ENCODE data around the gene WNT5B.

WNT5B gene

GRCh38 chr12:1628666-1629337, at the start of gene WNT5B:
Gene WNT5B, plus strand, starts transcription at chr12:1629231. Its CDS starts 2,124 bp downstream, at chr12:1631355.
- DNase-seq (ENCODE audit: low spot score): peak; percentile 45

DNA sequence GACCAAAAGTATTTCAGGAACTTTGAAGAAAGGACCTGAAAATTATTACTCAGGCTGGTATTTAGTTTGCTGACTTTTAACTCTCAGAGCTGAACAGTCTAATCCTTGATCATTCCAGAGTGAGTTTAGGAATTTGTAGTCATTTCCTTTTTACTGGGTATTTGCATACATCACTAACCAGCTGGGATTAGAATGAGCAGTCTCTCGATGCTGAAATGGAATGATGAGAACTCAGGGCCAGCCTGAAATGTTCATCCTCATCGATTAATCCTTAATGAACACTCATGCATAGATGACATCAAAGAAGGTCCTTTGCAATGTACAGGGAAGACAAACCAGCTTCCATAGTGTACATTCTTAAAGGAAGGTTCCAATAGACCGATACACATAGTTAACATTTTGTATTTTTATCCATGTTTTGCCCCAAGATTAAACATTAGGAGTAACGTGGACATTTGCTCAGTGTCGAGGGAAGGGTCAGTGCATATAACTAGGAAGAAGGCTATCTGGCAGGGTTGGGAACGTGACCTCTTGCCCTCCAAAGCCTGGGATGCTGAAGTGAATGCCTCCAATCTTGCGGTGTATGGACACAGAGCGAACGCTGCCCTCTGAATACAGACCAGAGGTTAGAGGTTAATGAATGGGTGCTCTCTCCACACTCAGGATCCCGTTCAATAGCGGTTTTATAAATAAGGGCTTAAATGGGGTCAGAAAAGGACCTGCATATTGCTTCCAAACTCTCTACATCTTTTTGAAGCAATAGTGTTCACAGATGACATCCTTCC, 49.2 kb upstream of the WNT5B start:
- DNase-seq (ENCODE audit: low spot score): no peak

DNA sequence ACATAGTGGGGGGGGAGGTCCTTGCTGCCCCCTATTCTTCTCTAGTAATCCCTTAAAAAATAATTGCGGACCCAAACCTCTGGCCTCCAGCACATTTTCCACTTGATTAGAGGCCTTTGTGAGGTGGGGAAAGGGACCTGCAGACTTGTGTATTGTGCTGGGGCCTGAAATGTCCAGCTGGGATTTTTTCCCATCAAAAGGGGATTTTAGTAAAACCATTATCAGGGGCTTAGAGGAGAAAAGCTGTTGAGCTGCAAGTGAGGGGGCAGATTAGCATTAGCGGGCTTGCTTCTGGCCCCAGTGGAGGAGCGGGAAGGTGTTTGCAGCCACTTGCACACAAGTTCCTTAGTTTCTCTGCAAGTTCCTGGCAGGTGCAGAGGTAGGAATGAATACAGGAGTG, 48.5 kb upstream of the WNT5B start:
- DNase-seq (ENCODE audit: low spot score): no peak

DNA sequence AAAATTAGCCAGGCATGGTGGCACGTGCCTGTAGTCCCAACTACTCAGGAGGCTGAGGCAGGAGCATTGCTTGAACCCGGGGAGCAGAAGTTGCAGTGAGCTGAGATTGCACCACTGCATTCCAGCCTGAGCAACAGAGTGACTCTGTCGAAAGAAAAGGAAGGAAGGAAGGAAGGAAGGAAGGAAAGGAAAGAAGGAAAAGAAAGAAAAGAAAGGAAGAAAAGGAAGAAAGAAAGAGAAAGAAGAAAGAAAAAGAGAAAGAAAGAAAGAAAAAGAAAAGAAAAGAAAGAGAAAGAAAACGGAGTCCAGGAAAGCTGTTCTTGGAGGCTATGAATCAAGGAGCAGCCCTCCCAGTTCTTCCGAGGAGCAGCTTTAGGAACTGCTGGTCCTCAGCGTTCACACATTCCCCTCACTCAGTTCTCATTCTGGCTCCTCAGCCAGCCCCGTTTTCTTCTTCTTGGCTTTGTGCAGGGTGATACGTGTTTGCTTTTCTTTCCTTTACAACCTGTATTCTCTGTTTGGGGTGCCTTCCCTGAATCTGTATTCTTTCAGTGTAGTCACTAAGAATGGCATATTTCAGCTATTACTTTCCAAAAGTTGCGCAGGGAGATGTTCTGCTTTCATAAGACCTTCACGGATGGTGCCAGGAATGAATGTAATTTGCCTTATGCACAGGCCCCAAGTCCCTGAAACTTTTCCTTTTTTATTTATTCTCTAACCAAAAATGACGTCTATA, 46.9 kb upstream of the WNT5B start:
- DNase-seq (ENCODE audit: low spot score): no peak

GRCh38 chr12:1582709-1583050, 46.4 kb upstream of the WNT5B start:
- DNase-seq (ENCODE audit: low spot score): no peak

GRCh38 chr12:1583421-1584078, 45.5 kb upstream of the WNT5B start:
- DNase-seq (ENCODE audit: low spot score): peak; percentile 83

- DNase-seq (ENCODE audit: low spot score): no peak
These were observed 44.7 kb upstream of the WNT5B start for GRCh38 chr12:1584326-1584725.

DNA sequence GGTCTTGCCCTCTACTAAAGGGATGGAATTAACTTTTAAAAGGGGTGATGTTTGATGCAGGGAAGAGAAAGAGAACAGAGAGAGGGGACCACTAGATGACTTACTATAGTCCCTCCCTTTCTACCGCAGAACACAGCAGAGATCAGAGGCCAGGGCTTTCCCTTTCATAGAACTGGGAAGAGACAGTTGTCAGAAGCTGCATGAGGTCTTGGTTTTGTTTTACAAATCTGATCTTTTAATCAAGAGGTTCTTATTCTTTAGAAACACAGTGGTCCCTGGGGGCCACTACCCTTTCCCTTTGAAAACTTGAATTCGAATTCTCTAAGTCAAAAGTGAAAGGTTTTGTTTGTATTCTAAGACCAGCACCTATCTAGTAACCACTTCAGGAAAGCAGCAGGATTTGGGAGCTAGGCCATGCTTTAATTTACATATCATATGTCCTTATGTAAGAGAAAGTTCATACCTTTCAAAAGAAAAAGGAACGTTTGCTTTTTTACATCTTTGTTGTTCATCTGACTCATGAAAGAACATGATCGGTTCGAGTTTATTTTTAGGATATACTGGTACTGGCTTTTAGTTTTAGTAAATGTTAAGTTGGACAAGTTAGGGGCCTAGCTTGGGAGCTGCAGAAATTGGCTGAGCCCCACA, 41.0 kb upstream of the WNT5B start:
- no peak for DNase-seq (ENCODE audit: low spot score)

DNA sequence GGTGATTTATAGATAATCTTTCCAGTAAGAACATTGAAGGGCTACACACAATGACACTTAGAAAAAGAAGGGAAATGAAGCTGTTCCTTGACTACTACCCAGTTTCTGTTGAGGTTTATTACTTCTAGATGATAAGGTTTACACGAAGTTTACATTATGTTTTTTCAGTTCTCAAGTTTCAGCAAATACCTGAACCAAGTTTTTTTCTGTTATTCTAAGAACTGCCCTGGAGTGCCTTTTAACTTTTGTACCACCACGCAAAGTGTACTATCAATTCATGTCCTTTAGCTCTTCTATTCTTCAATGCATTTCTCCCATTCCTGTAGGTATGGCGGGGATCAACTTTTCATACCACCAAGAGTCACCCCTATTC, 40.5 kb upstream of the WNT5B start:
- no peak for DNase-seq (ENCODE audit: low spot score)

DNA sequence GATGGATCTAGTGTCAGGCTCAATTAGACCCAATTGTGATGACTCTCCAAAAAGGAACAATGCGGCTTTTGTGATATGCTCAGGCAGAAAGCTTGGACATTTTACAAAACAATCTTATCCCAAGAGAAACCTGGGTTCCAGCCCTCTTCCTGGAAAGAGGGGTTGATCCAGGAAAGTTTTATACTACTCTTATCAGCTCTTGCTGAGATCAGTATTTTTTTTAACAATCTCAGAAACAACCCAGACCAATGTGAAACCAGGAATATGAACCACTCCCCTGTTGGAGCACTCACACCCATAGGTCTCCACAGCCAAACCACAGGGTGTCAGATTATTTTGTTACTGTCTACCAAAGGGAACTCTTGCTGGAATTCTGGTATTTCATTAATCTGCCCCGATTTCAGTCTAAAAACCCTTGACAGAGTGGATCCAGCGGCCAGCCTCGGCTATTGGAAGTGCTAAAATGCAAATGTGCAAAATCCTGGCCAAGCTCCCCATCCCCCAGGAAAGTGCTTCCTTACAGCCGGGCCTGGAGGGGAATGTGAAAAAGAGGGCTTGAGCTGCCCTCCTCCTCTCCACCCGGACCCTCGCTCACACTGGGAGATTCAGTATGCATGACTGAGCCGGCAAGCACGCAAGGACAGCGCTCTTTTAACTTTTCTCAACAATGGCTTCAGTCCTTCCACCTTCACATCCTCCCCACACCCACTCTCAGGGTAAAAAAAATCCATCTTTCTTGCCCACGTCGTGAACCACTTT, 38.6 kb upstream of the WNT5B start:
- no peak for DNase-seq (ENCODE audit: low spot score)

DNA sequence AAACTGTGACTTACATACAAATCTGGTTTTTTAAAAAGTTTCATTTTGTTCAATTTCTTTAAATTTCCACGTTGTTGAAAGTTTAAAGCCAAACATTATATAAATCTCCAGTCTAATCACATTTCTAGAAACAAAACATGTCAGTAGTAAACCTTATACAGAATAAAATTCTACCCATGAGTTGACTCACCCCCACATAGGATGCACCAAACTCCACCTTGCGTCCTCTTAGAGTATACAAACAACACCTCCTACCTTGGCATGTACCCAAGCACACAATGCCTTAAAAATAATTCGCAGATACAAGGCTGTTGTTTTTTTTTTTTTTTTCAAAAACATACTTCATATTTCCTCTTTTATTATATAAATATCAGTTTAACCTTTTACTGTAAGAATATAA, 38.0 kb upstream of the WNT5B start:
- no peak for DNase-seq (ENCODE audit: low spot score)

GRCh38 chr12:1591543-1591942, 37.5 kb upstream of the WNT5B start:
- DNase-seq (ENCODE audit: low spot score): no peak

DNA sequence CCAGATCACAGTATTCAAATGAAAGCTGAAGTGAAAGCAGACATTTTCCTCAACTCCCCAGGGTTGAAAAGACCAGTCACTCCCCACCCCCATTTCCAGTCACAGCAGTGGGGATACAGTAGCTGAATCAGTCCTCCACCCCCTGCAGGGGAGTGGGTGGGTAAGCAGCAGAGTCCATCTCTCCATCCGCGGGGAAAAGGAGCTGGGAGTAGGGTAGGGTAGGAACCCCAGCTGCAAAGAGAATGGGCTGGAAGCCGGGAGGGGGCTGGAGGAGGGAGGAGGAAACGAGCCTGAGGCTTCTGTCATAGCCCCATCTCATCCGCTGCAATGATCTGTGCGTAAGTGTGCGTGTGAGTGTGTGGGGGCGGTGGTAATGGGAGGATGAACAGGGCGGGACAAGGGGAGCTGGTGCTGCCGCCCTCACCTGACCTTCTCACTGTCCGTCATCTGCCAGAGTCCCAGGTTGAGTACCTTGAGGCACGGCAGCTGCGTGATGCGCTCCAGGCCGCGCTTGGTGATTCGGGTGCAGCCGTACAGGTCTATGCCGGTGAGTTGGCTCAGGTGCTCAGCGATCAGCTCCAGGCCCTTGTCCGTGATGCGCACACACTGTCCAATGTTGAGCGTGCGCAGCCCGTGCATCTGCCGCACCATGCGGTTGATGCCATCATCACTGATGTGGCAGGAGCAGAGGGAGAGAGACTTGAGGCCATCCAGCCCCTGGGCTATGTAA, 36.4 kb upstream of the WNT5B start:
- DNase-seq (ENCODE audit: low spot score): no peak

DNA sequence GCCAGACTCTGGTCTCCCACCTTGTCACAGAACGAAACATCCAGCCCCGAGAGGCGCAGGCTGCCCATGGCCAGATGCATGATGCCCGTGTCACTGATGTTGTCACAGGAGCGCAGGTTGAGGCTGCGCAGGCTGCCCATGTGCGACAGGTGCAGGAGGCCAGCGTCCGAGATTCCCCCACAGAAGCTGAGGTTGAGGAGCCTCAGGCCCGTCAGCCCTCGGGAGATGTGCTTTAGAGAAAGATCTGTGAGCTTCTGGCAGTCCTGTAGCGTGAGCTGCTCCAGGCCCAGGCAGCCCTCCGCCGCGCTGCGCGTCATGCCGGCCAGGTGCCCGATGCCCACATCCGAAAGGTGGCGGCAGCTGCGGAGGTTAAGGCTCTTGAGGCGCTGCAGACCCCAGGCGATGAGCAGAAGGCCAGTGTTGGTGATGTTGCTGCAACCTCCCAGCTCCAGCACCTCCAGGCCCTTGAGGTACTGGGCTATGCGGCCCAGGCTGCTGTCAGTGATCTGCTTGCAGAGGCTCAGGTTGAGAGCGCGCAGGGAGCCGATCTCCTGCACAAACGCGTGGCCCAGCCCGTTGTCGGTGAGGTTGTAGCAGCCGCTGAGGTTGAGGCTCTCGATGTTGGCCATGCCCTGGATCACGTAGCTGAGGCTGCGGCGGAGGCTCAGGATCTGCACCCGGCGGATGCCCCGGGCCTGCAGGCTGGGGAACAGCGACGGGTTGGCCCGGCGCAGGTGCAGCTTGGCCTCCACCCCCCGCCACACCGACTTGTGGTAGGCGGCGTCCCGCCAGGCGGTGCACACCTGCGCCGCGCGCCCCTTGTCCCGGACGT, 35.6 kb upstream of the WNT5B start:
- DNase-seq (ENCODE audit: low spot score): no peak

GRCh38 chr12:1594006-1594260, 35.1 kb upstream of the WNT5B start:
- no peak for DNase-seq (ENCODE audit: low spot score)

DNA sequence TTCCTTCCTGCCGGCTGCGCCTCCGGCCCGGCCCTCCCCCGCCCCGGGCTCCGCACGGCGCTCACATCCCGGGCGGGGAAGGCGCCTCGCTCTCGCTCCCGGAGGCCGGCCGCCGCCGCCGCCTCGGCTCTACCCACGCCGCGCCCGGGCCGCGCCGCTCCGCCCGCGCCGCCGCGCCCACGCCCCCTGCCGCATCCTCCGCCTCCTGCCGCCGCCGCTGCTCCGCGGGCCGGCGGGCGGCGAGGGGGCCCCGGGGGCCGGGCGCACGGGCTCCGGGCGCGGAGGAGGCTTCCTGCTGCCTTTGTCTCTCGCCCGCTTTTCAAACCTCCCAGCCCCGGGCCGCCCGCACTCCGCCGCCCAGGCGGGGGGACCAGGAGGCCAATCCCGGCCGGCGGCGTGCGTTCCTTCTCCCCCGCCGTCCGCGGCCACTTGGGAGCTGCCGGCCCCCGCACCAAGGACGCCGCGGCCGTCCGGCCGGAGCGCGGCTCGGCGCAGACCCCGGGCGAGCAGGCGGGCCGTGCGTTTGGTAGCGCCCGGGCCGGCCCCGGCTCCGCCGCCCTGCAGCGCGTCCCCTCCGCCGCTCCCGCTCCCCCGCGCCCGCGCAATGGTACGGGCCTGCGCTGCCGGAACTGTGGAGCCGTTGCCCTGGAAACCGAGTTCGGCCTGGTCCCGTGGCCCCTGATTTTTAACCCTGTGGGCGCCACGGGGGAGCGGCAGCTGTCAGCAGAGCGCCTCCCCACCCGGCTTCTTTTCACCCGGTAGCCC, 34.6 kb upstream of the WNT5B start, which contains the start of gene FBXL14:
TSS of gene FBXL14 (minus strand) at position 321 of the 765 bp plus-strand sequence. CDS start 515 bp downstream, outside the sequence.
- DNase-seq (ENCODE audit: low spot score): peak; percentile 89

- DNase-seq (ENCODE audit: low spot score): no peak
These were observed 33.9 kb upstream of the WNT5B start for GRCh38 chr12:1595026-1595561.

GRCh38 chr12:1595690-1596347, 33.2 kb upstream of the WNT5B start:
- no peak for DNase-seq (ENCODE audit: low spot score)
